GM21619 (cell line): ENCODE results near the gene ARHGAP15.

ENCODE experiments used
- ATAC-seq: cut with Tn5 transposase; IDR thresholded peaks from one replicate; pipeline ENCODE4 v1.9.1; 2021; ENCODE audit not compliant: unreplicated experiment

The ARHGAP15 gene

DNA sequence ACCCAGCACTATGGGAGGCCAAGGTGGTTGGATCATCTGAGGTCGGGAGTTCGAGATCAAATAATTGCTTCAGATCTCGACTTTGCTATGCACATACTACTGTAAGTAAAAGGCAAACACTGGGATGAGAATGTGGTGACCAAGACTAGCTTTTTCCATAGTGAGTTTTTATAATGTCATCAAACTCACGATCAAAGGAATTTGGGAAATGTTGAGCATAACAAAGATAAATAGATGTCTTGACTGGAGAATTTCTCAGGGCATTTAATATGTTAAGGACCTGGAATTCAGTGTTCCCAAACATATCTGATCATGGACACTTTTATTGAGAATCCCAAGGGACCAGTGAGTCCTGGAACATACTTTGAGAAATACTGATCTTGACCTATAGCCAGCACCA is 205.6 kb downstream of the ARHGAP15 start:
- ATAC-seq: no peak

DNA sequence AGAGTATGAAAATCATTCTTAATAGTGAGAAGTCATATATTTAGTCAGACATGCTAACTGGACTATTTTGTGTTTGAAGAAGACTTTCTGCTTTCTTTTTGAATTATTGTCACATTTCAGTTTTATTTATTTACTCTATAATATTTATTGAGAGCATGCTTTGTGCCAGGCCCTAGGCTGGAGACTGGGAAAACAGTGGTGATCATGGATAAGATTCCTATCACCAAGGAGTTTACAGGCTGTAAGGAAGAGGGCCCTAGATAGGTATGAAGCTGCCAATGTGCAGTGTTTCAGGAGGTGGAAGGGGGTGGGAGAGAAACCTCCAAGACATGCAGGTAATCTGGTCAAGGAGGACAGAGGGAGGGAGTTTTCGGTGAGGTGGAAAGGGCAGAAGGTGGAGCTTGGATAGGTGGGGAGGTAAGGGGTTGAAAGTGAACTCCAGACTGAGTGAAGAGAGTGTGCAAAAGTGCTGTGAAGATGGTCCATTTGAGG is 207.5 kb downstream of the ARHGAP15 start:
- no peak for ATAC-seq

- no peak for ATAC-seq
Observed at GRCh38 chr2:143341478-143341877, 212.3 kb downstream of the ARHGAP15 start.

GRCh38 chr2:143344780-143345179 is 215.6 kb downstream of the ARHGAP15 start:
- no peak for ATAC-seq

GRCh38 chr2:143345887-143346787 is 216.9 kb downstream of the ARHGAP15 start:
- ATAC-seq: no peak

- ATAC-seq: no peak
Observed at GRCh38 chr2:143347271-143347695, 218.1 kb downstream of the ARHGAP15 start.

- ATAC-seq: no peak
Observed at GRCh38 chr2:143347901-143348414, 218.7 kb downstream of the ARHGAP15 start.

GRCh38 chr2:143354050-143354750 is 225.0 kb downstream of the ARHGAP15 start:
- no peak for ATAC-seq

DNA sequence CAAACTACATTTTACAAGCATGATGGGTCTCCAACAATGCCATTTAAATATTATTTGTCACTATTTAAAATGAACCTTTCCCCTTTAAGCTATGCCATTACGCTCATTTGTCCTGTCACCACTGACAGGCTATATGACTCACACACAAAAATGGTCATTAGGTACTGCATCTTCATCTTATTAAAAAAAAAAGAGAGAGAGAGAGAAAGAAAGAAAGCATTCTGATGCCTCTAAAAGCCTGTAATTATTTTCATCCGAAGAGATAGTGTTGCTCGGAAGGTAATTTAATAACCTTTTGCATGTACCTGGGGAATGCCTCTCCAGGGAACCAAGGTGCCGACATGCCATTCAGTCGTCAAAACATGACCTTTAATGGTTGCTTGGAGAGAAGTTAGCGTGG is 226.7 kb downstream of the ARHGAP15 start:
- no peak for ATAC-seq

DNA sequence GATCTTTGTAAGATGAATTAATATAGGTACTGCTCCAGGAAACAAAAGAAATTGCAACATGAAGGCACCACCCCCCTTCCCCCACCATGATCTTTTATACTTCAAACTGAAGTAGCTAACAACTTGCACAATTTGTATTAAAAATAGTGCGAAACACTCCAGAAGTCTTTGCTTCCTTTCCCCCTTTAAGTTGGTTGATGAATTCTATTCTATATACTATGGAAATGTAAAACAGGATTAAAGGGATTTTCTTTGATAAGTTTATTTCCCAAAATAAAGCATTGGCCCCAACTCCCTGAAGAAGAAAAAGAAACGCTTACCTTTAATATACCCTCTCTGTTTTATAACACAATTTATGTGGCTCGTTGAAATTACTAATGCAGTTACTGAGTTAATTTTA is 227.1 kb downstream of the ARHGAP15 start:
- no peak for ATAC-seq

DNA sequence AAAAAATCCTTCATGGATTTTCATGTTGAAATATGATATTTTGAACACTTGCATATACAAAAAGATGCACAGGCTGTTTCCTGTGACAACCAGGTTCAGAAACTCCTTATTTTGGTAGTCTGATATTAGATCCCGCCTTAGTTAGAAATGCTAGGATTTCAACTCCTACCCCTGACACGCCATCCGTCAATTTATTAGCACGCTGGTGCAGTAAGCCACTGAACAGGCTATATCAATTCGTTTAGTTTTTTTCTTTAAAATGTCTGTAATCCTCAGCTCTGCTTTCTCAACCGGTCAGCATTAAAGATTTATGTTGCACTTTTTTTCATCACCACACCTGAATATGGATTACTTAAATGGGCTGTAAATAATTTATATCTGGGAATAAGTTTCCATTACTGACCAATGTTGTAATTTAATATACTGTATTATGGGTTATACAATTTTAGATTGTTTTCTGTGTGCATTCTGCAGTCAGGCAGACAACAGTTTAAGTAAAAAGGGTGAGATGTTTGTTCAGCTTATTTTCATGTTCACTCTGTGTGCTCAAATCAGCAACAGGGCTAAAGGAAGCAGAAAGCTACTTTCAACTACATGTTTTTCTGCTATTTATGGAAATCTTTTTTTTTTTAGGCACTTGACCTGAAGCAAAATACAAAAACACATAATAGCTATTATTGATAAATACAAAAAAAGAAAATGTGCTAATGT is 227.7 kb downstream of the ARHGAP15 start:
- ATAC-seq: no peak

DNA sequence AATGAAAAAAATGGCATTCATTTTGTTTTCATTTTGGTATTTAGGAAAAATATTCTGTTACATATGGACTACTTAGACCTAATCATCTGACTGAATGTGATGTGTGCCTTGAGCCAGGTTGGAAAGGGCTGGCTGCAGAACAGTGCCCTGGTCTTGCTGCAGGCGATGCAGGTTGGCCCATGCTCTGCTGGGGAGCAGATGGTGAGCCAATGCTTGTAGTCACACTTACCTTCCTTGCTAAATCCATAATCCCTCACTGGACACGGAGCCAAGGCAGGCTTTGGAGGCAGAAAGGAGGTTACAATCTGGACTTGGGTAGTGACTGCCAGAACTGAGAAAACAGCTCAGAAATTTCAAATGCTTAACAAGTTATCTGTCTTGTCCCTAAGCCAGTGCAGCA is 228.7 kb downstream of the ARHGAP15 start:
- ATAC-seq: no peak

DNA sequence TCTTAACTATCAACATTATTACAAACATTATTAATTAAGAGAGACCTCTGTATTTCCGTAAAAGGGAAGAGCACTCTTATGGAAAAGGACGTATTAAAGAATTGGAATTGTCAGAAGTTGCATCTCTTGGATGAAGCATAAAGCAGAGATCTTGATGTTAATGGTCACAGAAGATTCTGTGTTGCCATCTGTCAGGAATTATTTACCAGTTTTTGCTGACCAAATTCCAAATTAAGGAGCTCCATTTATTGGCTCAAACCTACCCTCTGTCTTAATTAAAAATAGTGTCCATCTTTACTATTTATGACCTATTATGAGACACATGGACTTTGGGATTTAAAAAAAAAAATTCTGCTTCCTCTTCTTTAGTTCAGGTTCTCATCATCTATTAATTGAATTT is 232.1 kb downstream of the ARHGAP15 start:
- no peak for ATAC-seq

- no peak for ATAC-seq
Observed at GRCh38 chr2:143371616-143372015, 242.4 kb downstream of the ARHGAP15 start.

DNA sequence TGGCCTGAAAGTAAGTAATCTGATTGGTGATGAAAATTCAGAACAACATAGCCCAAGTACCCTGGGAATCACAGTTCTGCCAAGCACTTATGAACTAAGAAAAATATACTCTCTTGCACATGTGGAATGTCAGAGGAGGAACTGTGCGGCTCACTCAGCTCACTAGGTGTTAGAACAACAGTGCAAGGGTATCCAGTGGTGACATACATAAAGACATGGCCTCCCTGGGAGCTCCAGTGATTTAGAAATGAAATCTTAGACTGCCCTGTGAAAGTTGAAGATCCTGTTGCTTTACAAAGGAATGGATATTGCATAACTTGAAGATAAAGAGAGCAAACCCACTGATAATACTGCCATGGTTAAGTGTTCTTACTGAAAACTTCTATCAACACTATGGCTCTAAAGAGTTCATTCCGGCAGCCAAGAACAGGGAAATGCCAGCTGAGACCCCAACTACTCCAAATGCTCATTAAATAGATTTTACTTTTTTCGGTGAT is 246.2 kb downstream of the ARHGAP15 start:
- no peak for ATAC-seq

DNA sequence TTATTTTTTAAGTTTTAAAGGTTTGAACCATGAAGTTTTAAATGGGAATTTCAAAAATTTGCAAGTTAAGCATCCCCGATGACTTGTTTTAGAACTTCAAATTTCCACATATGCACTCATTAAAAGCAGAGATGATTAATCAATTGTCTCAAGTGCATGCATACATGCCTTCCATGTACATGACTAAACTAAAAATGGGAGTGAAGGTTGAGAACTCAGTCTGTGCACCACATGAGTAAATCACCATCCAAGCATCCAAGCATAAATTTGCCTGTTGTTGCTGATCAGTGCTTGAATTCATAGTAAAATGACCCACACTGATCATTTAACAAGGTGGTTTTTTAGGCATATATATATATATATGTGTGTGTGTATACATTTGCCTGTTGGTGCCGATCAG is 249.8 kb downstream of the ARHGAP15 start:
- ATAC-seq: no peak

- no peak for ATAC-seq
Observed at GRCh38 chr2:143379955-143380354, 250.7 kb downstream of the ARHGAP15 start.

GRCh38 chr2:143382573-143382972 is 253.4 kb downstream of the ARHGAP15 start:
- no peak for ATAC-seq

DNA sequence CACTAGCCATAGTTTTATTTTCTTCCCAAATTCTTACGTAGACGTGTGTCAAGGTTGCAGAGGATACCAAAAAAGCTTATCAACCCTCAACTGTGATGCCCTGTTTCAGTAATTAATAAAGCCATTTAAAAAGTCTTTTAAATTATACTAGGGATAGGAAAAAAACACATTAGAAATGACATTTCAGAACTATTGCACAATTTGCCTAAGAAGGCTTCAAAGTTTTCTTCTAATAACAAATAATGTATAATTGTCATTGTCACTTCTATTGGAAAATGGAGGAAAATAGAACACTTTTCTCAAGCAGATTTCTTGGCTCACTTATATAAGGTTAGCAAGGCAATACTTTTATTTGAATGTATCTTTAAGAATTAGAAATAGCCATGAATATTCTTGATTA is 253.8 kb downstream of the ARHGAP15 start:
- no peak for ATAC-seq

- ATAC-seq: no peak
Observed at GRCh38 chr2:143384111-143384510, 254.9 kb downstream of the ARHGAP15 start.

DNA sequence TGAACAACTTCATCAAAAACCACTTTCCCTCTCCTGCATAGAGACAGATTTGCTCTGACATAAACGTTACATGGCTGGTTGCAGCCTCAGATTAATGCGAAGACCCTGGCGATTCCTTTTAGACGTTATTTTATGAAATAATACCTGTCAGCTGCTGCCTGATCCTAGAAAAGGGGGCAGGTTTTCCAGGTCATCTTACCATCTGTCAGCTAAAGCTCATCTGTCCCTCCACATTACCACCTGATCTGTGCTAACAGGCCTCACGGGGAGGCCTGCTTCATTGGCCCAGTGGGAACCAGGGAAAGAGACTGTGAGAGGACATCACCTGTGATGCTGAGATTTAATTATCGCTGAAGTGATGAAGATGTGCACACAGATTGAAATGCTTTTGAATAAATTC is 261.0 kb downstream of the ARHGAP15 start:
- no peak for ATAC-seq
